Thyroid gland (tissue), 4 donors: Measurements from ENCODE around the gene TNFAIP8L2.

ENCODE experiments used
- CTCF ChIP-seq, 6 experiments: fragments of 200-600 bp in 3 of 6; fragments of 450-650 bp in 3 of 6; sonication (generic) in 3 of 6; IDR thresholded peaks; one replicate each; pipeline ENCODE4 v1.5.1; 2016 to 2019; ENCODE audit warnings: antibody characterized with exemption in 6 of 6, mild to moderate bottlenecking in 2 of 6, inconsistent platforms in 1 of 6, moderate library complexity in 1 of 6
- POLR2A ChIP-seq, 2 donors: fragments of 450-650 bp; IDR thresholded peaks; one replicate each; pipeline ENCODE4 v1.6.1; 2017; ENCODE audit warnings: antibody characterized with exemption in 2 of 2, mild to moderate bottlenecking in 2 of 2, moderate library complexity in 1 of 2

GRCh38 chr1:151165738-151166504, 9.5 kb downstream of the TNFAIP8L2 start, which contains the start of the genes LYSMD1 and SCNM1:
- peak in 4 of 6 experiments; percentile 14 to 53 (median 27) for TF ChIP-seq CTCF (IDR thresholded peaks at IDR 0.05)
- TF ChIP-seq POLR2A (IDR thresholded peaks at IDR 0.05) = peak in 1 of 2 donors; percentile 43
